IMR-90 (cell line): ENCODE measurements around the gene RBKS. TPM values are rescaled to one million over a fixed set of nuclear protein-coding genes. Genes with fewer than 3 reads are reported as not detected.

Experiments
- ATAC-seq: fragments of 200-7000 bp; cut with Tn5 transposase; 2 replicates; pipeline ENCODE4 v1.9.1; 2020; ENCODE audit warnings: low read depth, mild to moderate bottlenecking, moderate library complexity
- BruUV-seq: library from RNA; stranded (reverse); fragments of 400-500 nt; replicated peaks from 2 replicates; lab custom pipeline; 2021; lab: Mats Ljungman, UMichigan
- CTCF ChIA-PET: fragments of 300-600 bp; formaldehyde crosslinking; extraction: SDS; loops from one replicate; lab custom pipeline; 2021; ENCODE audit warnings: antibody characterized with exemption; lab: Yijun Ruan, JAX
- POLR2A ChIA-PET: fragments of 300-600 bp; sonication (Branson Sonifier 250); formaldehyde crosslinking; loops from one replicate; lab custom pipeline; 2022; ENCODE audit warnings: antibody characterized with exemption; ENCODE audit not compliant: unreplicated experiment; lab: Charles Lee
- DNase-seq: peaks from one replicate; pipeline ENCODE4 v3.0.0; 2013
- H2AFZ ChIP-seq: replicated peaks from 2 replicates; pipeline ENCODE3; 2013; ENCODE audit warnings: low read length, mild to moderate bottlenecking; ENCODE audit not compliant: poor library complexity
- H2AK5ac ChIP-seq: 2 replicates; pipeline ENCODE4 v1.6.1; 2013; ENCODE audit warnings: low read depth, low read length, inconsistent platforms
- H2AK9ac ChIP-seq: replicated peaks from 2 replicates; pipeline ENCODE3; 2013; ENCODE audit warnings: mild to moderate bottlenecking, low read depth, low read length, moderate library complexity; ENCODE audit not compliant: poor library complexity
- H2BK120ac ChIP-seq: 2 replicates; pipeline ENCODE4 v1.6.1; 2013; ENCODE audit warnings: low read depth, low read length, inconsistent platforms
- H2BK15ac ChIP-seq: 3 replicates; pipeline ENCODE4 v1.6.1; 2013; ENCODE audit warnings: low read depth, low read length, inconsistent platforms
- H2BK20ac ChIP-seq: 2 replicates; pipeline ENCODE4 v1.6.1; 2013; ENCODE audit warnings: low read depth, mild to moderate bottlenecking, inconsistent platforms, low read length, moderate library complexity
- H2BK5ac ChIP-seq: 2 replicates; pipeline ENCODE4 v1.6.1; 2013; ENCODE audit warnings: mild to moderate bottlenecking, low read depth, low read length, inconsistent platforms; ENCODE audit not compliant: poor library complexity, severe bottlenecking
- H3K14ac ChIP-seq: replicated peaks from 2 replicates; pipeline ENCODE4 v1.6.1; 2013; ENCODE audit warnings: low read depth, low read length, inconsistent platforms
- H3K18ac ChIP-seq: 2 replicates; pipeline ENCODE4 v1.6.1; 2013; ENCODE audit warnings: low read depth, low read length, control low read depth
- H3K23ac ChIP-seq: 2 replicates; pipeline ENCODE4 v1.6.1; 2013; ENCODE audit warnings: low read depth, low read length, inconsistent platforms
- H3K27ac ChIP-seq: 2 replicates; pipeline ENCODE4 v1.5.1; 2013; ENCODE audit warnings: mild to moderate bottlenecking, control low read depth, low read length; ENCODE audit not compliant: insufficient read depth
- H3K27me3 ChIP-seq: 2 replicates; pipeline ENCODE4 v1.6.1; 2013; ENCODE audit warnings: low read length; ENCODE audit not compliant: control insufficient read depth, insufficient read depth
- H3K36me3 ChIP-seq: 2 replicates; pipeline ENCODE4 v1.6.1; 2013; ENCODE audit warnings: low read length, mixed read lengths; ENCODE audit not compliant: control insufficient read depth, insufficient read depth
- H3K4ac ChIP-seq: 2 replicates; pipeline ENCODE4 v1.6.1; 2013; ENCODE audit warnings: low read depth, low read length, inconsistent platforms
- H3K4me1 ChIP-seq: 2 replicates; pipeline ENCODE4 v1.6.1; 2013; ENCODE audit warnings: low read length, mixed read lengths; ENCODE audit not compliant: control insufficient read depth, insufficient read depth
- H3K4me2 ChIP-seq: 2 replicates; pipeline ENCODE4 v1.6.1; 2013; ENCODE audit warnings: low read depth, mild to moderate bottlenecking, control low read depth, low read length, moderate library complexity
- H3K4me3 ChIP-seq: 2 replicates; pipeline ENCODE4 v1.5.1; 2013; ENCODE audit warnings: low read depth, mild to moderate bottlenecking, control low read depth, low read length, moderate library complexity; ENCODE audit not compliant: insufficient read depth
- H3K56ac ChIP-seq: 2 replicates; pipeline ENCODE4 v1.6.1; 2013; ENCODE audit warnings: low read length, inconsistent platforms; ENCODE audit not compliant: insufficient read depth; ENCODE audit errors: extremely low read depth
- H3K79me1 ChIP-seq, 2 experiments: 2 replicates each; pipeline ENCODE4 v1.6.1; 2013; ENCODE audit warnings: low read length in 2 of 2, inconsistent platforms in 1 of 2, low read depth in 1 of 2
- H3K9ac ChIP-seq: 2 replicates; pipeline ENCODE4 v1.6.1; 2013; ENCODE audit warnings: low read depth, low read length, control low read depth
- H3K9me1 ChIP-seq: 2 replicates; pipeline ENCODE4 v1.6.1; 2013; ENCODE audit warnings: low read length, inconsistent platforms; ENCODE audit not compliant: insufficient read depth
- H3K9me3 ChIP-seq: 2 replicates; pipeline ENCODE4 v1.6.1; 2013; ENCODE audit warnings: low read length; ENCODE audit not compliant: control insufficient read depth, insufficient read depth
- H4K20me1 ChIP-seq: 2 replicates; pipeline ENCODE4 v1.6.1; 2013; ENCODE audit warnings: low read length, inconsistent platforms; ENCODE audit not compliant: insufficient read depth
- H4K5ac ChIP-seq: 2 replicates; pipeline ENCODE4 v1.6.1; 2013; ENCODE audit warnings: mild to moderate bottlenecking, low read depth, low read length, control low read depth
- H4K8ac ChIP-seq, 2 experiments: 2 replicates each; pipeline ENCODE4 v1.6.1; 2013; ENCODE audit warnings: low read depth in 2 of 2, low read length in 2 of 2, control low read depth in 1 of 2, inconsistent platforms in 1 of 2
- H4K91ac ChIP-seq: 2 replicates; pipeline ENCODE4 v1.6.1; 2013; ENCODE audit warnings: low read depth, low read length, inconsistent platforms; ENCODE audit not compliant: insufficient read depth
- BHLHE40 ChIP-seq: fragments of 150-350 bp; IDR thresholded peaks from 2 replicates; pipeline ENCODE4 v1.6.1; 2016; ENCODE audit warnings: mild to moderate bottlenecking, low read depth, low read length
- MAFK ChIP-seq: IDR thresholded peaks from 2 replicates; pipeline ENCODE4 v1.6.1; 2012; ENCODE audit warnings: low read depth, low read length, improper control_type of control experiment
- MXI1 ChIP-seq: IDR thresholded peaks from 2 replicates; pipeline ENCODE4 v1.6.1; 2012; ENCODE audit warnings: low read depth, mild to moderate bottlenecking, low read length, moderate library complexity, borderline replicate concordance
- WGBS, 2 experiments: methylation state at CpG; one replicate each; pipeline versions ENCODE4 v1.1.5 to v1.1.7; 2013; ENCODE audit warnings: missing lambda C conversion rate in 2 of 2; ENCODE audit not compliant: insufficient read length in 1 of 2; ENCODE audit errors: extremely low coverage in 2 of 2; 5-methylcytosine and 5-hydroxymethylcytosine counted together
- dilution Hi-C: fragments of 300-500 bp; cut with HindIII; formaldehyde crosslinking; loops from one replicate; pipeline ENCODE4 v1.14.3; 2018; ENCODE audit warnings: low sequenced_read_pairs; ENCODE audit not compliant: unreplicated experiment
- in situ Hi-C: fragments of 300-500 bp; cut with MboI; formaldehyde crosslinking; loops from 3 replicates; pipeline ENCODE4 v1.14.3; 2019; ENCODE audit warnings: low sequenced_read_pairs, inconsistent platforms, mixed read lengths
- intact Hi-C: fragments of 100-400 bp; cut with micrococcal nuclease; formaldehyde crosslinking; loops from 2 replicates; pipeline ENCODE4 v1.10.0; 2022
- polyA plus RNA-seq, 3 experiments: library from polyadenylated mRNA; depleted of rRNA; stranded (reverse); fragments of >200 nt; gene quantifications; 2 replicates each; pipeline ENCODE4 v1.2.3, GENCODE V29; 2012; ENCODE audit warnings: low replicate concordance in 1 of 3
- total RNA-seq: library from RNA; depleted of rRNA; stranded (reverse); fragments of >200 nt; gene quantifications from 2 replicates; pipeline ENCODE4 v1.2.3, GENCODE V29; 2012

The RBKS gene
- total and polyA plus RNA-seq, 2 of the 4 experiments (the other 2 are of a cell fraction), result 1.1 to 1.4 TPM

- Histone ChIP-seq H2BK15ac (no peak overlapping the region), H3K27ac (peak overlapping the region; percentile 20; the same call in 1 of the 2 replicates), H3K27me3 (no peaks in the 10 kb centered on the region), H3K4me1 (peaks cover 10% of the 10 kb centered on the region), H2AK9ac (no peak overlapping the region), H3K4me2 (peak overlapping the region; percentile 17), H3K56ac (no peak overlapping the region), H3K18ac (no peak overlapping the region), H4K8ac (no peak overlapping the region), H3K23ac (no peak overlapping the region), H2AFZ (no peak overlapping the region), H3K36me3 (peaks cover 14% of the 10 kb centered on the region), H3K4ac (0 out of 2 replicates have a peak overlapping the region, but pooled peaks have one; percentile 8), H3K9me1 (peaks cover 8% of the 10 kb centered on the region), H3K14ac (no peak overlapping the region; the same call in 1 of the 2 replicates), H3K9me3 (no peaks in the 10 kb centered on the region), H4K91ac (no peak overlapping the region), H3K79me1 (peaks cover 11 to 81% of the 10 kb centered on the region in 2 experiments), H2BK20ac (no peak overlapping the region), H4K20me1 (no peaks in the 10 kb centered on the region), H2AK5ac (no peak overlapping the region), H4K5ac (peak overlapping the region; percentile 5; the same call in 1 of the 2 replicates), H3K4me3 (no peak overlapping the region), H3K9ac (no peak overlapping the region), H2BK120ac (no peak overlapping the region), H2BK5ac (no peak overlapping the region)
- dilution Hi-C loops (no loop called here), in situ Hi-C loops (no loop called here), intact Hi-C loops (loop anchor here (10.0 kb wide), 1 partner anchor 179 kb away; no protein-coding TSS in a partner anchor)
- no CpG with 5 or more reads among the region's 8 CpGs for WGBS, 2 experiments
- TF ChIP-seq MXI1 (0 out of 2 replicates have a peak, but pooled peaks have one; percentile 27), BHLHE40 (peak; percentile 79; the same call in 1 of the 2 replicates), MAFK (no peak)
- ChIA-PET POLR2A (interaction anchor here (0.5 kb wide), 1 partner anchor 62 kb away, joined by 9 read pairs; no protein-coding TSS in a partner anchor), CTCF (no interaction called here)
- ATAC-seq (no peak), DNase-seq (peak; percentile 53)
- BruUV-seq, result no TSS peak
Measured at GRCh38 chr2:27776097-27776496, 114.1 kb downstream of the RBKS start.
